IPS-NIHi7 (cell line): ENCODE results near the gene ZC3H12C.

Source experiments
- DNase-seq: peaks from one replicate; pipeline ENCODE4 v3.0.0; 2012; ENCODE audit warnings: mixed read lengths; ENCODE audit errors: extremely low spot score

Gene ZC3H12C

DNA sequence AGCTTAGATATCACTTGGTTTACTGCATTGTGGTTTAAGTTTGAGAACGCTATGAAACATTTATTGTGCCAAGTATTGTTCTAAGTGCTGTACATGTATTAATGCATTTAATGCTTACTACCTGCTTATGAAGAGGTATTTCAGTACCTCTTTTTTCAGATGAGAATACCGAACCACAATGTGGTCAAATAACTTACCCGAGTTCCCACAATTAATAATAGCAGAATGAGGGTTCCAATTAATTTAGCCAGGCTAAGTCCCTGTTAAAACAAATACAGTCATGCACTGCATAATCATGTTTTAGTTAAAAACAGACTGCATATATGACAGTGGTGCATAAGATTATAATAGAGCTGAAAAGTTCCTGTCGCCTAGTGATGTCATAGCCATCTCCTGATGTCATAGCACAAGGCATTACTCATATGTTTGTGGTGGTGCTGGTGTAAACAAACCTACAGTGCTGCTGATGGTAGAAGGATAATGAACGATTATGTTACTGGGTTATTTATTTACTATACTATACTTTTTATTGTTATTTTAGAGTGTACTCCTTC is 4.3 kb downstream of the ZC3H12C start:
- no peak for DNase-seq

DNA sequence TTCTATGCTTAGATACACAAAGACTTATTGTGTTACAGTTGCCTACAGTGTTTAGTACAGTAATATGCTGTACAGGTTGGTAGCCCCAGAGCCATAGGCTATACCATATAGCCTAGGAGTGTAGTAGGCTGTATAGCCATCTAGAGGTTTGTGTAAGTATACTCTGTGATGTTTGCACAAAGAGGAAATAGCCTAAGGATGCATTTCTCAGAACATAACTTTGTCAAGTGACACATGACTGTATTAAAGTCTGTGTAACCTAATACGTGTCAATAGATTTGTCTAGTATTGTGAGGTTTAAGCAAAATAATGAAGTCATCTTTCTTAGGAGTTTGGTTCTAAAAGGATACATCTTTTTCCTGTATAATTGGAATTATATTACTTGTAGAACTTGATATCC is 5.5 kb downstream of the ZC3H12C start:
- DNase-seq, result no peak

DNA sequence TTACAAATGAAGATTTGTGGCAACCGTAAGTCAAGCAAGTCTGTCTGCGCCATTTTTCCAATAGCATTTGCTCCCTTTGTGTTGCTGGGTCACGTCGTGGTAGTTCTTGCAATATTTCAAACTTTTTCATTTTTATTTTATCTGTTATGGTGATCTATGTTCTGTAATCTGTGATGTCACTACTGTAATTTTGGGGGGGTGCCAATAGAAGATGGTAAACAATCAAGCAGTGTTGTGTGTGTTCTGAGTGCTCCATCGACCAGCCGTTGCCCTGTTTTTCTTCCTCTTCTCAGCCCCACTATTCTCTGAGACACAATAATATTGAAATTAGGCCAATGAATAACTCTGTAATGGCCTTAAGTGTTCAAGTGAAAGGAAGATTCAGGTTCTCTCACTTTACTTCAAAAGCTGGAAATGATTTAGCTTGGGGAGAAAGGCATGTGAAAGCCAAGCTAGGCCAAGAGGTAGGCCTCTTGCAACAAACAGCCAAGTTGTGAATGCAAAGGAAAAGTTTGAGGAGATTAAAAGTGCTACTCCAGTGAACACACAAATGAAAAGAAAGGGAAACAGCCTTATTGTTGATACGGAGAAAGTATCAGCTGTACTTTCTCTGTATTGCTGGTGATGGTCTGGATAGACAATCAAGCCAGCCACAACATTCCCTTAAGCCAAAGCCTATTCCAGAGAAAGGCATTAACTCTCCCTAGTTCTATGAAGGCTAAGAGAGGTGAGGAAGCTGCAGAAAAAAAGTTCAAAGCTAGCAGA is 7.5 kb downstream of the ZC3H12C start:
- DNase-seq, result no peak

DNA sequence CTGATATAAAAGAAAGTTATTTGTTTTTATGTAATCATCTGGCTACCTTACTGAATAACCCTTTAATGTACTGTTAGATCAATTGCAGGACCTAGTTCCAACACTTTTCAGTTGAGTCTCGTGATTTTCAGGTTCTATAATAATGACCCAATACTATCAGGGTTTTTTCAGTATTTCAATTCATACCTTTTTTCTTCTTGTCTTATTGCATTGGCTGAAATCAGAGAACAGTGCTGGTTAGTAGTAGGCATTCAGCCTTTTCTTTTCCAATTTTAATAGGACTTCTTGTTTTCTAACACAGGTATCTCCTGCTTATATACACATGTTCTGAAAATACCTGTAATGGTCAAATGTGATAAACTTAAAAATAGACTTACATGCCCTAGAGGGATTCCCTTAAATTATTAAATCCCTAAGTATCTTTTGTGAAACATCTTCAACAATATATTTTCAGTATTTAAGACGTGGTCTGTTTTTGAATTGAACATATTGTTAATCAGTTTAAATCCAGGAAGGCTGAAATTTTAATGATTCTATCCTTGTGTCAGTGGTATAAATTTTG is 13.6 kb downstream of the ZC3H12C start:
- no peak for DNase-seq

DNA sequence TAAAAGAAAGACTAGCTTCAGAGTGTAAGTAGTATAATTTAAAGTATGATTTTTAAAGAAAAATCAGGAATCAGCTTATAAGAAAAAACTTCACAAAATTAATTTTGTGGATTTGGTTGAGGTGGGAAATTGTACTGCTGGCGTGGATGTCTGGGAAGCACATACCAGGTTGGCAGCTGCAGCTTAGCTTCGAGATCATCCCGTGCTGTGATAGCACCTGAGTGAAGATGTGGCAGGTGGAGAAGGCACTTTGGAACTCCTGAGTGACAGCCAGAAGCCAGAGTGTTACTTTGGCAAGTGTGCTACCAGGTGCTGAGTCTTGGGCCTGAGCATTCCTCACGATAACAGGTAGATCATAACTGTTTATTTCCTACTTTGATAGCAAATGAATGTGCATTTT is 17.7 kb downstream of the ZC3H12C start:
- DNase-seq, result no peak

DNA sequence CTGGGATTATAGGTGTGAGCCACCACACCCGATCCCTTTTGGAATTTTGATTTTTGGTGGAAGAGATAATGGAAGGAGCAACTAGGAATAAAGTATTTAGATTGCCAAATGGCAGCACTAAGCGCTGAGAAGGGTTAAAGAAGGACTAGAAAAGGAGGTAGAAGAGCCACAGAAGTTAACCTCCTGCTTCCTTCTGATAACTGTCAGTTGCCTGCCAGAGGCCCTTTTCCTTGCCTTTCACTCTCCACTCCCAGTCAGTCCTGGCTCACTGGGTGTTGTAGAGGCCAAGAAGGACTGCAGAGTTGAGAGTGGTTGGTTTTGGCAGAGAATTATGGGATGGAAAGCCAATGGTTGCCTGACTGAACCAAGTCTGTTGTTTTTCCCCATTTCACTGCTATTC is 19.3 kb downstream of the ZC3H12C start:
- no peak for DNase-seq

DNA sequence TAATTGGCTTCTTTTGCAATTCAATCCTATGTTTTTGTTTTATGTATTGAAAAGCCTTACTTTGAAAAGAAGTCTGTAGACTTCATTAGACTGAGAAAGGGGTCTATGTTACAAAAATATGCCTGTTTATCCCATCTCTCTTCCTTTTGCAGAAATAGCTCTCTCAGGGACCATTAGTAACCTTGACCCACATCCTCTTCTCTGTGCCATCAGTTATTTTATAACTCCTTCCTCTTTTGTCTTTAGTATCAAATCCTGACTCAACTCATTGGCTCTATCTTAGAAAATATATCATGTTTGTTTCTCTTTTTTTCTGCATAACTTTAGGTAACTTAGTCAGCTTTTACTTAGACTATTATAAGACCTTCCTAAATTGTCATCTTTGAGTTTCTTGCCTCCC is 20.3 kb downstream of the ZC3H12C start:
- no peak for DNase-seq

DNA sequence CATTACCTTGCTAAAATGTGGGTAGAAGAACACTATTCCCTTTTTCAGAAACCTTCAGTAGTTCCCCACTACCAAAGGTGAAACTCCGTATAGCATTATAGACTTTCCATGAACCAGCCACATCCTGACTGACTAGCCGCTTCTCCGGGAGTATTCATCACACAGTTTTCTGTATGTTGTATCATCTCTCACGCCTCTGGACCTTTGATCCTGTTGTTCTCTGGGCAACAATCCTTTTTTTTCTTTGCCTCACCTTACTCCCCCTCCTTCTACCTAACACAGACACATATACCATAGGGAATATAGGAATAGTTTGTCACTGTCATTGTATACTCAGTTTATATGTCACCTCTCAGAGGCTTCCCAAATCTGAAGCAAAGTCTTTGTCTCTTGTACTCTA is 20.8 kb downstream of the ZC3H12C start:
- DNase-seq, result no peak

DNA sequence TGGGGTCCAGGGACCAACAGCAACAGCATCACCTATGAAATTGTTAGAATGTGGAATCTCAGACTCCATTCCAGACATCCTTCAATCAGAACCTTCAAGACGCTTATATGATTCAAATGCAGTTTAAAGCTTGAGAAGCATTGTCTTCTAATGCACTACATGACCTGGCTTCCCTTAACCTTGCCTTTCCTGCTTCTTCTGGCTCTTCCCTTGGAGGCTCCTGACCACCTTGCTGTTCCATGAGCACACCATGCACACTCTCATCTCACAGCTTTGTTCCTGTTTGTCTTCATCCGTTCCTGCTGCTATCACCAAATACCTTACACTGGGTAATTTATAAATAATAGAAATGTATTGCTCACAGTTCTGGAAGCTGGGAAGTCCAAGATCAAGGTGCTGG is 26.1 kb downstream of the ZC3H12C start:
- no peak for DNase-seq

DNA sequence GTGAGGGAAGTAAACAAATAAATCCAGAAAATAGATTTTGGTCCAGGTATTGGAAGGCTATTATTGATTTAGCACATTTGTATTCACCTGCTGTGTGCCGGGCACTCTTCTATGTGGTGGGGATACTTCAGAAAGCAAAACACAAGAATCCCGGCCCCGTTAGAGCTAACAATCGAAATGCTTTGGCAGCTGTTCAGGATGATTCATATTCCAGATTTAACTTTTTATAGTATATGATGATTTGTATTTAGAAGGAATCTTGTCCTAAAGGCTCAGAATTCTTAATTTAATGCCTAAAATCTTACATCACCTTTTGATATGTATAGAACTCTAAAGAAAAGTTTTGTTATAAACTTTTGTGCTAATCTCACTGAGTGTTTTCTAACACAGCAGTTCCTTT is 28.0 kb downstream of the ZC3H12C start:
- no peak for DNase-seq

DNA sequence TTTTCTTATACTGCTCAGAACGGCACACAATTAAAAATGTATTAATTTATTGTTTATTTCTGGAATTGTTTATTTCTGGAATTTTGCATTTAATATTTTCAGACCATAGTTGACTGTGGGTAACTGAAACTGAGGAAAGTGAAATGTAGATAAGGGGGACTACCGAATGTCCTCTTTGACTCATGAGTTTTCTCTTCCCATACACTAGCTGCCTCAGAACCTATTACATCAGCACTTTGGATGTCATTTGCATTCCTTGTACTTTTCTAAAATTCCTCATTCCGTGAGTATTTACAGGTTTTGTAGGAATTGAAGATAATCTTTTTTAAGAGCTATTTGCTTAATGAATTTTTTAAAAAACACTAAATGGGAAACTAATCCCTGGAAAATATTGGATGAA is 29.8 kb downstream of the ZC3H12C start:
- no peak for DNase-seq

DNA sequence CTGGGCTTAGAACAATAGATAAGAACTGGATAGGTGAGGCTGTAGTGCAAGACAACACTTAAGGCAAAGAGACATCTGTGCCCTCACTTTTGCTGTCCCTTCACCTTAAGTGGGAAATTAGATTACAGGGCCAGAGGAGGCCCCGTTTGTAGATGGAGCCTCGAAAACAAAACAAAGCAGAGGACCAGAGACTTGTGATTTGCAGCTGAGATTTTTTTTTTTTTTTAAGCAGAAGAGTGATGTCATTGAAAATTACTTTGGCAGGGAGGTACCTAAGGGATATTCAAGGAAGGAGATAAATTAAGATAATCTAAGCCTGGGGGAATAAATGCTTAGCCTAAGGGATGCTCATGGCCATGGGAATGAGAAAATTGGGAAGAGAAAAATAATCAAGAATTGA is 31.4 kb downstream of the ZC3H12C start:
- no peak for DNase-seq

DNA sequence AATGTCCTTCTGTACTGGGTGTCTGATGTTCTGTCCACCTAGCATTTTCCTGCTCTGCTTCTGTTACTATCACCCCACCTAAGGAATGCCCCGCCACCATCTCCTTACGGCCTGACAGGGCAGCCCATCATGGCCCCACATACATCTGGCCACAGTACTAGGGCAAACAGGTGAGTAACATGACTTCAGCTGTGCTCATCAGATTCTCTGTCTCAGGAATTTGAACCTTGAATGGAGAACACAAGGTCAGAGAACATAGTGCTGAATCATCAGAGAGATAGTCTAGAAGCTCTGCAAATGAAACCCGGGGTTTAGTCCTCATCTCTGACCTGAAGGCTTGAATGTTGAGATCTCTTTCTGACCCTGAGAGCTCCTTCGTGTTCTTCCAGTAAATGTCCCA is 32.4 kb downstream of the ZC3H12C start:
- no peak for DNase-seq

DNA sequence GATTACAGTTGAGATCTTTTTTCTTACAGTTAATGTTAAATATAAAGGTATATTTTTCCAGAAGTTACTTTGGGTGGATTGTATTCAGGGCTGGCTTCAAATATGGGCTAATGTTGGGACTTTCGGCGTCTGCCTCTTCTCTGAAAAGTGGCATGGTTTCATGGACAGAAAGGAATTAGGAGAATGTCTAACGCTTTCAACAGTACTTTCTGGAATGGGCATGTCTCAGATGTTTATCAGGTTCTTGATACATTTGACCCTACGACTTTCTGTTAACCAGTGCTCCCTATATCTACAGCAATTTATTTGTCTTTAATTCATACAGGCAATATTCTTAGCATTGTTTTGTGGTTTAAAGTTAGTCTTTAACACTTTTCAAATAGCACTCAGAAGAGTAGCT is 33.7 kb downstream of the ZC3H12C start:
- DNase-seq, result no peak

DNA sequence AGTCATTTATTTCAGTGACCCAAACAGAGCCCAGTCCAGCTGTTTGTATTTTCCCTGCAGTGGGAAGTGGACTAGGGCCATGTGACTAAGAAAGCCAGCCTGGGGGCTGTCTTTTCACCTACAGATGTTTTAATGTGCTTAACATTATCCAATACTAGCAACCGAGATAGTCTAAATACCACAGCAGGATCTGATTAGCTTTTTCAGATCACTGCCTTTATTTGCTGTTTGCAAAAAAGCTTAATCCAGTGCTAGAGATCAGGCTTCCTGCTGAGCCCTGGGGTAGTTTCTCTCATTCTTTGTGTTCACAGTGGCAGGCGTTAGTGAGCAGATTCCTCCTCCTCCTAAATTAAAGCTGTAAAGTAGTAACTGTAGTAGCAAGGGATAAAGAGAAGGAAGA is 35.0 kb downstream of the ZC3H12C start:
- peak; percentile 26 for DNase-seq

DNA sequence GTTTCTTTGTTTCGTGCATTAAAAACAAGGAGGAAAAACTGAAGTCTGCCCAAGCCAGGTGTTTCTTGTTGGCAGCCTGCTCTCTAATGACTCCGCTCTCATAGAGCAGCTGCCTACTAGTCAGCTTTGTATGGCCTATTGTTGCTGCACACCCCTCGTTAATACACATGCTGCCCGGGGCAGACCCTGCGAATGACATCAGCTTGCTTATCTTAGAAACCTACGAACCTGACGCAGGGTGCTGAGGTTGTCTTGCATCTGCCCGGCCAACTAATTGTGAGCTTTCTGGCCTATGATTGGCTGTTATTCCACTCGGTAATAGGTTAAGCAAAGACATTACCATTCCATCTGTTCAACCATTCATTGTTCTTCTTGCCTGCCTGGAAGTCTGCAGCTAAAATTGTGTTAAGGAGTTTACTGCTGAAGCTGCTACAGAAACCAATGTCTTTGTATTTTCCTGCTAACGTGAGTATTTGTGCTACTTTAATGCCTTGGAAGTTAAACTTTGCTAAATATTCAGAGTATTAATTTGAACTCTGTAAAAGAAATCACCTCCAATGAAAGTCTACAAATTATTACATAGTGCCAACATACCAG is 37.5 kb downstream of the ZC3H12C start:
- DNase-seq, result no peak

DNA sequence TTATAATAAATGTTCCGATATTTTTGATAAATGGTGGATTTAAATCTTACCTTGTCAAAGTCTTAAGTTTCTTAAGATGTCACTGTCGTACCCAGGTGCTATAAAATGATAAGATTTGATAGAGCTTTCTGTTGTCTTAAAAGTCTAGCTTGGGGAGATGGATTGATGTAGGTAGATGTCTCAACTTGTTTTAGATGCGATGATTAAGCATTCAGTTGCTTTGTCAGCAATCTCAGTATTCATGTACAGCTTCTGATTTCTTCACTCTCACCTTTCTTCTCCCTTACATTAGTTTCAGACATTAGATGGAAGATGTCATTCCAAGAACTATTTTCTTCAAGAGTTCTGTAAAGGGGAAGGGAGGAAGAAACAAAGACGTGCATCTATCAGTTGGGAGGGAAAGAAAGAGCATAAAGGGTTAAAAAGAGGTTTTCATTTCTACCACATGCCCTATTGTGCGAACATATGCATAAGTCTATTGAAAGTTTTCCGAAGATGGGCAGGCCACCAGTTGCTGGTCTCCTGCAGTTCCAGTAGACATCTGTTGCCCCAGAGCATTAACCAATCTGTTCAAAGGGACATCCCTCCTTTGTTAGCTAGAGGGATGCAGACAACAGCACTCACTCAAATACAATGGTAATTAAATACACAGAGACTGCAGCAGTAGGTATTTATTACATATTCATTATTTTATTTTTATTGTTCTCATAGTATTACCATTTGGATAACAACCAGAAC is 38.4 kb downstream of the ZC3H12C start:
- no peak for DNase-seq

DNA sequence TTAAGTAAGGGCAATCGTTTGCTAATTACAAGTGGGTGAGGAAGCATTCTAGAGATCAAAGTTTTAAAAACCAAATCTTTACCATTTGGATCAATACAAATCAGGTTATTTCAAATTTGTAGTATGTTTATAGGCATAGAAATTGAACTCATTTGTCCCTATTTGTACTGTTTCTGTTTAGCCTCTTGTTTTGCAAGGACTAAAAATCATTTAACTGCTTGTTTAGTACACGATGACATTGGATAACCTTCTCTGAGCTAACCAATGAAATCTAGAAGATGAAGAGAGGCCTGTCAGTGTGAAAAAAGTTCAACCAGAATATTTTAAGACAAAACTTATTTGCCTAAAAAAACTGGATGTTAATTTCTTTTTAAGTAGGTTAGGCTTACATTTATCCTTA is 40.0 kb downstream of the ZC3H12C start:
- no peak for DNase-seq

DNA sequence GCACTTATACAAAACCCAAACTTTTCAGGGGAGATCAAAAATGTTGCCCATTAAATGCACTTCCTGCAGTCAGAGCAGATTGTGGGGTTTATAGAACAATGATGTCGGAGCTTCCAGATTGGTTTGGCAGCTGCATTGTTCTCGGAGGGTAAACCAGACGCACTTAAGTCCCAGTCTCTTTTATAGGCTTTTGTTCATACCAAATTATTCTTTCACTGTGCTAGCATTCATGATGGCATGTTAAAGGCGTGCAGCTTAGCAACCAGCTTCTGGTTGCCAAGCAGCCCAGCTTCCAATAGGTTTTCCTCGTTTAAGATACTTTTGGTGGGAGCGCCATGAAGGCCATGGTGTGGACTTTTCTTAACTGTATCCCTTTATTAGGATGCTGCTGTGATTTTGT is 40.9 kb downstream of the ZC3H12C start:
- no peak for DNase-seq

DNA sequence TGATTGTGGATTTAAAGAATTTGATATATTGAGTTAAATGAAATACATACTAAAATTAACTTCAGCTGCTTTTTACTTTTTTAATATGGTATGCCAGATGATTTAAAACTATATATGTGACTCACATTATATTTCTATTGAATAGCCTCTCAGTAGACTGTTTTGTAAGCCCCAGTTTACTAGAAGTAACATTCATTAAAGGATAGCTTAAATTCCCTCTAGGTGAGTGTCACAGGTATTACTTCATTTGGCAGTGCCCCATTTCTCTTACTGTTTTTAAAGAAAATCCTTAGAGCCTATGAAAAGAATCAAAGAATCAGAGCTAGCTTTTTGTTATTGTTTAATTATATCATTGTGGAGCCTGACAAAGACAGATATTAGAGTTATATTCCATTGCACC is 48.6 kb downstream of the ZC3H12C start:
- DNase-seq, result no peak

DNA sequence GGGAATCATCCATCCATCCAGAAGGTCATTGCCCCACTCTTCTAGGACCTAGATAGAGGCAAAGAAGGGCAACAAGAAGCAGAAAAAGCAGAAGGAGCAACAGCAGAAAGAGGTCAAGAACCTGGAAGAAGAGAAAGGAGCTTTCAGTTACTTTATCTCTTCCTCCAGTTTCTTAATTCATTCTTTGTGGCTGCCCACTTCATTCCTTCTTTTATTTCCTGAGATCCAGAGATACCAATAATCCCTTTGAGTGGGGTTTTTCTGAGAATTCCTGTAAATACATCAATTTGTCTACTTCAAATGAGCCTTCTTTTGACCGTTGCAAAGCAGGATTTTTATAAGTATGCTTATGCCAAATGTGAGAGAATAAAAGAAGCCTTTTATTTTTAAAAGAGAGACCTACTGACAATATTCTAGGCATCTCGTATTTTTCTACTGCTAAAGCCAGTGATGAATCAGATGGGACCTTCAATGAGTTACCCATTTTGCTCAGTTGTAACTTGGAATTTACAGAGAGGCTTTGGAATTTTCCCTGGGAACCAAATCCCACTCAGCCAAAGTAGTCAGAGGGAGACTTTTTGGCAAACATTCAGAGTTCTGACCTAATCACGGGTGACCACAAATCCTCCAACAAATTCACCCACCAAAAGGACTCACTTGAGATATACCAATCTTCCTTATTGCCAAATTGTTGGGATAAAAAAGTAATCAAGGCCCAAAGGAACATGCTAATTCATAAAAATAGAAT is 54.9 kb downstream of the ZC3H12C start:
- DNase-seq, result no peak
